Activated T-helper 1 cell treated with anti-CD3 and anti-CD28 coated beads, Interleukin-12 subunit alpha, Interleukin-12 subunit beta, Interleukin-2, Interleukin-4 antibody, amounts not matched to agents 30 ng/mL and 10 ng/mL and 1 ng/mL, durations not matched to agents 14 hours and 24 hours and 36 hours (primary cell): Measurements from ENCODE around the gene AUNIP. TPM values are rescaled to one million over a fixed set of nuclear protein-coding genes. Genes with fewer than 3 reads are reported as not detected.

Experiments used
- total RNA-seq: library from RNA; stranded (reverse); gene quantifications from 2 replicates; pipeline ENCODE4 v1.2.3, GENCODE V29; 2022

The AUNIP gene
- total RNA-seq, 1 donor from 2014 or later, result 10.2 TPM

Other genes with a start within 250 kb of the AUNIP start
- gene MAN1C1, start 242.7 kb downstream of the AUNIP start, total RNA-seq, result 0.83 and 0.98 TPM in 2 replicates
- 5.2 and 5.3 TPM in 2 replicates for gene SELENON, start 59.3 kb downstream of the AUNIP start, total RNA-seq
- gene MTFR1L, start 39.5 kb downstream of the AUNIP start, total RNA-seq, result 29.3 and 30.0 TPM in 2 replicates
- gene PAQR7, start 16.3 kb upstream of the AUNIP start, total RNA-seq, result 5.8 and 6.1 TPM in 2 replicates
- 203 and 205 TPM in 2 replicates for gene STMN1, start 47.0 kb upstream of the AUNIP start, total RNA-seq
- 8.0 and 9.0 TPM in 2 replicates for gene PAFAH2, start 138.6 kb upstream of the AUNIP start, total RNA-seq
- 0.05 TPM in 1 of 2 replicates, not detected in the other for gene EXTL1, start 162.3 kb upstream of the AUNIP start, total RNA-seq
- gene SLC30A2, start 186.7 kb upstream of the AUNIP start, total RNA-seq, result not detected in 2 replicates
- not detected in 2 replicates for gene TRIM63, start 208.2 kb upstream of the AUNIP start, total RNA-seq